CD4-positive, alpha-beta T cell (primary cell): ENCODE data around the gene STARD5. TPM values are rescaled to one million over a fixed set of nuclear protein-coding genes. Genes with fewer than 3 reads are reported as not detected.

Experiments used
- ATAC-seq: fragments of 200-7000 bp; cut with Tn5 transposase; one replicate; pipeline ENCODE4 v1.10.0; 2022; ENCODE audit warnings: mild to moderate bottlenecking; ENCODE audit not compliant: poor library complexity
- CTCF ChIA-PET: fragments of 350-600 bp; sonication (Branson Sonifier 250); formaldehyde crosslinking; loops from one replicate; lab custom pipeline; 2021; ENCODE audit warnings: antibody characterized with exemption, inconsistent platforms; lab: Charles Lee
- POLR2A ChIA-PET: fragments of 350-600 bp; sonication (Branson Sonifier 250); formaldehyde crosslinking; loops from one replicate; lab custom pipeline; 2021; ENCODE audit warnings: antibody characterized with exemption, inconsistent platforms; lab: Charles Lee
- DNase-seq, 14 experiments: peaks; one replicate each; pipeline ENCODE4 v3.0.0-alpha.2; 2013 to 2020; ENCODE audit warnings: mixed read lengths in 2 of 14
- H3K27ac ChIP-seq, 2 donors: one replicate each; pipeline versions ENCODE4 v1.5.1 to v1.7.0; 2013; ENCODE audit warnings: low read length in 2 of 2, low read depth in 1 of 2, mild to moderate bottlenecking in 1 of 2
- H3K27me3 ChIP-seq, 2 experiments: 1 replicate in 1 of 2; 2 replicates in 1 of 2; pipeline versions ENCODE4 v1.6.1 to v1.7.0; 2013; ENCODE audit warnings: low read length in 2 of 2, control low read depth in 1 of 2, mild to moderate bottlenecking in 1 of 2, moderate library complexity in 1 of 2; ENCODE audit not compliant: insufficient read depth in 2 of 2, control insufficient read depth in 1 of 2
- H3K36me3 ChIP-seq: one replicate; pipeline ENCODE4 v1.6.1; 2013; ENCODE audit warnings: low read length, control low read depth; ENCODE audit not compliant: insufficient read depth
- H3K4me1 ChIP-seq: one replicate; pipeline ENCODE4 v1.6.1; 2013; ENCODE audit warnings: low read length, control low read depth; ENCODE audit not compliant: insufficient read depth
- H3K4me3 ChIP-seq: one replicate; pipeline ENCODE4 v1.5.1; 2013; ENCODE audit warnings: mild to moderate bottlenecking, low read length, moderate library complexity
- H3K9me3 ChIP-seq, 2 experiments: 1 replicate in 1 of 2; 2 replicates in 1 of 2; pipeline versions ENCODE4 v1.6.1 to v1.7.0; 2013; ENCODE audit warnings: low read length in 2 of 2, mild to moderate bottlenecking in 2 of 2, control low read depth in 1 of 2, moderate library complexity in 1 of 2; ENCODE audit not compliant: control insufficient read depth in 1 of 2, insufficient read depth in 1 of 2
- H3K27ac Mint-ChIP-seq: one replicate; pipeline ENCODE4 v1.8.0; 2020; ENCODE audit warnings: mixed read lengths
- H3K27me3 Mint-ChIP-seq: one replicate; pipeline ENCODE4 v1.8.0; 2021; ENCODE audit warnings: mixed read lengths
- H3K36me3 Mint-ChIP-seq: one replicate; pipeline ENCODE4 v1.8.0; 2021; ENCODE audit warnings: low read depth, mixed read lengths
- H3K4me1 Mint-ChIP-seq: one replicate; pipeline ENCODE4 v1.8.0; 2021; ENCODE audit warnings: low read depth, mixed read lengths
- H3K4me3 Mint-ChIP-seq: one replicate; pipeline ENCODE4 v1.8.0; 2020; ENCODE audit warnings: mild to moderate bottlenecking, mixed read lengths
- H3K9me3 Mint-ChIP-seq: one replicate; pipeline ENCODE4 v1.8.0; 2020; ENCODE audit warnings: mixed read lengths
- CTCF ChIP-seq: fragments of 200-600 bp; IDR thresholded peaks from one replicate; pipeline ENCODE4 v1.8.0; 2022; ENCODE audit warnings: antibody characterized with exemption, mild to moderate bottlenecking
- intact Hi-C, 2 experiments: fragments of 100-400 bp; cut with DNase I in 1 of 2; cut with micrococcal nuclease in 1 of 2; formaldehyde crosslinking; loops; one replicate each; pipeline versions ENCODE4 v1.15.1 to v1.9.0; 2023 to 2025; cut with DNase I, micrococcal nuclease
- total RNA-seq, 174 experiments: library from RNA in 2 of 174; stranded (reverse) in 2 of 174; gene quantifications; one replicate each; pipeline ENCODE4 v1.2.3 and lab custom pipeline; 2021 to 2026

The STARD5 gene
- total RNA-seq, 2 experiments from 2014 or later, result 9.7 to 9.8 TPM

- H3K4me3 Mint-ChIP-seq, result peak overlapping the region; percentile 99
- H3K27me3 Mint-ChIP-seq, result no peaks in the 10 kb centered on the region
- H3K27ac ChIP-seq, result peak overlapping the region; percentile 94 to 95
- no peak for TF ChIP-seq CTCF
- intact Hi-C loops, result loop anchor here (10.0 kb wide), 2 partner anchors 287 to 297 kb away; partner anchors contain the start of gene TLNRD1 (in 1 of the 2)
- POLR2A ChIA-PET, result interaction anchor here (0.7 to 22.8 kb wide), 6 partner anchors 14 to 291 kb away, joined by 3 to 472 read pairs (median 16); partner anchors contain the start of genes STARD5 and TLNRD1
- peak overlapping the region; percentile 92 for H3K27ac Mint-ChIP-seq
- CTCF ChIA-PET, result interaction anchor here (0.9 to 8.1 kb wide), 4 partner anchors 12 to 29 kb away, joined by 3 to 57 read pairs (median 12); no protein-coding TSS in a partner anchor
- H3K27me3 ChIP-seq, result no peaks in the 10 kb centered on the region
- H3K36me3 Mint-ChIP-seq, result peaks cover 9% of the 10 kb centered on the region
- H3K9me3 ChIP-seq, result no peaks in the 10 kb centered on the region
- ATAC-seq, result no peak
- no peaks in the 10 kb centered on the region for H3K9me3 Mint-ChIP-seq
- H3K4me1 ChIP-seq, result peaks cover 87% of the 10 kb centered on the region
- peak overlapping the region; percentile 44 for H3K4me3 ChIP-seq
- no peaks in the 10 kb centered on the region for H3K36me3 ChIP-seq
- peaks cover 96% of the 10 kb centered on the region for H3K4me1 Mint-ChIP-seq
- peak in 4 of 14 experiments; percentile 16 to 33 (median 29) for DNase-seq
Observed at GRCh38 chr15:81291916-81292522, 31.9 kb downstream of the STARD5 start.

- Histone ChIP-seq H3K4me3 (no peak overlapping the region), H3K4me1 (peaks cover 89% of the 10 kb centered on the region), H3K27ac (peak overlapping the region in 1 of 2 donors; percentile 1), H3K9me3 (no peaks in the 10 kb centered on the region), H3K36me3 (no peaks in the 10 kb centered on the region), H3K27me3 (no peaks in the 10 kb centered on the region)
- peak overlapping the region; percentile 92 for H3K27ac Mint-ChIP-seq
- peak overlapping the region; percentile 63 for H3K4me3 Mint-ChIP-seq
- intact Hi-C loops, result loop anchor here (5.0 to 10.0 kb wide), 3 partner anchors 32 to 295 kb away; partner anchors contain the start of genes STARD5 (in 1 of the 2) and TLNRD1 (in 1 of the 2)
- no peaks in the 10 kb centered on the region for H3K9me3 Mint-ChIP-seq
- H3K27me3 Mint-ChIP-seq, result no peaks in the 10 kb centered on the region
- no peak for DNase-seq
- ChIA-PET POLR2A (interaction anchor here (14.0 to 22.8 kb wide), 2 partner anchors 12 to 16 kb away, joined by 396 to 472 read pairs; no protein-coding TSS in a partner anchor), CTCF (interaction anchor here (0.9 to 8.1 kb wide), 4 partner anchors 10 to 24 kb away, joined by 3 to 57 read pairs (median 12); no protein-coding TSS in a partner anchor)
- H3K4me1 Mint-ChIP-seq, result peaks cover 96% of the 10 kb centered on the region
- no peaks in the 10 kb centered on the region for H3K36me3 Mint-ChIP-seq
- TF ChIP-seq CTCF, result no peak
- ATAC-seq, result no peak
Observed at GRCh38 chr15:81289910-81290309, 34.0 kb downstream of the STARD5 start.

GRCh38 chr15:81288616-81289015 lies 35.3 kb downstream of the STARD5 start:
- H3K27ac ChIP-seq, result no peak overlapping the region
- Mint-ChIP-seq H3K36me3 (no peaks in the 10 kb centered on the region), H3K9me3 (no peaks in the 10 kb centered on the region), H3K27me3 (no peaks in the 10 kb centered on the region), H3K4me1 (peaks cover 92% of the 10 kb centered on the region), H3K4me3 (peak overlapping the region; percentile 40), H3K27ac (peak overlapping the region; percentile 92)
- DNase-seq (no peak), ATAC-seq (no peak)
- CTCF ChIA-PET, result no interaction called here
- POLR2A ChIA-PET, result no interaction called here
- H3K27me3 ChIP-seq, result no peaks in the 10 kb centered on the region
- TF ChIP-seq CTCF, result no peak
- no peak overlapping the region for H3K4me3 ChIP-seq
- no peaks in the 10 kb centered on the region for H3K36me3 ChIP-seq
- intact Hi-C loops, result loop anchor here in 1 of 2 experiments (5.0 kb wide), 1 partner anchor 34 kb away; the partner anchor contains the start of gene STARD5
- H3K4me1 ChIP-seq, result peaks cover 85% of the 10 kb centered on the region
- no peaks in the 10 kb centered on the region for H3K9me3 ChIP-seq
